Activated CD8-positive, alpha-beta memory T cell treated with anti-CD3 and anti-CD28 coated beads for 1 hour (primary cell): ENCODE results near the gene KRI1.

Experiments used
- DNase-seq, 2 donors: peaks; one replicate each; pipeline ENCODE4 v3.0.0-alpha.2; 2020; ENCODE audit warnings: low read depth in 1 of 2; ENCODE audit errors: extremely low read depth in 1 of 2

Gene KRI1

GRCh38 chr19:10520652-10521318, 45.0 kb downstream of the KRI1 start:
- no peak for DNase-seq

- no peak for DNase-seq
Measured at GRCh38 chr19:10519421-10519820, 46.4 kb downstream of the KRI1 start.

- DNase-seq = no peak
Measured at GRCh38 chr19:10518444-10519361, 47.1 kb downstream of the KRI1 start.

- no peak for DNase-seq
Measured at GRCh38 chr19:10517760-10518443, 47.9 kb downstream of the KRI1 start.

- no peak for DNase-seq
Measured at GRCh38 chr19:10517361-10517759, 48.5 kb downstream of the KRI1 start, which contains the start of gene S1PR5. S1PR5 (minus strand) TSS chr19:10517447; CDS start chr19:10515011, 2,436 bp downstream.

- no peak for DNase-seq
Measured at GRCh38 chr19:10516671-10517286, 49.0 kb downstream of the KRI1 start.

- DNase-seq = no peak
Measured at GRCh38 chr19:10516064-10516385, 49.8 kb downstream of the KRI1 start.

- DNase-seq = no peak
Measured at GRCh38 chr19:10514211-10515145, 51.3 kb downstream of the KRI1 start.

- DNase-seq = no peak
Measured at GRCh38 chr19:10513223-10513622, 52.6 kb downstream of the KRI1 start.

- DNase-seq = no peak
Measured at GRCh38 chr19:10510301-10510802, 55.5 kb downstream of the KRI1 start.

GRCh38 chr19:10508707-10509106, 57.1 kb downstream of the KRI1 start:
- DNase-seq = no peak

- no peak for DNase-seq
Measured at GRCh38 chr19:10508036-10508435, 57.8 kb downstream of the KRI1 start.

- peak; percentile 57 to 67 for DNase-seq
Measured at GRCh38 chr19:10505583-10506229, 60.1 kb downstream of the KRI1 start.
